IMR-90 (cell line): ENCODE measurements around the gene RSAD1. TPM values are rescaled to one million over a fixed set of nuclear protein-coding genes. Genes with fewer than 3 reads are reported as not detected.
A peak's percentile ranks its signal among the peaks of the same experiment; 100 is the strongest.

Source experiments
- ATAC-seq: fragments of 200-7000 bp; cut with Tn5 transposase; 2 replicates; pipeline ENCODE4 v1.9.1; 2020; ENCODE audit warnings: low read depth, mild to moderate bottlenecking, moderate library complexity
- BruUV-seq: library from RNA; stranded (reverse); fragments of 400-500 nt; replicated peaks from 2 replicates; lab custom pipeline; 2021; lab: Mats Ljungman, UMichigan
- CTCF ChIA-PET: fragments of 300-600 bp; formaldehyde crosslinking; extraction: SDS; loops from one replicate; lab custom pipeline; 2021; ENCODE audit warnings: antibody characterized with exemption; lab: Yijun Ruan, JAX
- POLR2A ChIA-PET: fragments of 300-600 bp; sonication (Branson Sonifier 250); formaldehyde crosslinking; loops from one replicate; lab custom pipeline; 2022; ENCODE audit warnings: antibody characterized with exemption; ENCODE audit not compliant: unreplicated experiment; lab: Charles Lee
- DNase-seq: peaks from one replicate; pipeline ENCODE4 v3.0.0; 2013
- H2AFZ ChIP-seq: replicated peaks from 2 replicates; pipeline ENCODE3; 2013; ENCODE audit warnings: low read length, mild to moderate bottlenecking; ENCODE audit not compliant: poor library complexity
- H2AK5ac ChIP-seq: 2 replicates; pipeline ENCODE4 v1.6.1; 2013; ENCODE audit warnings: low read depth, low read length, inconsistent platforms
- H2AK9ac ChIP-seq: replicated peaks from 2 replicates; pipeline ENCODE3; 2013; ENCODE audit warnings: mild to moderate bottlenecking, low read depth, low read length, moderate library complexity; ENCODE audit not compliant: poor library complexity
- H2BK120ac ChIP-seq: 2 replicates; pipeline ENCODE4 v1.6.1; 2013; ENCODE audit warnings: low read depth, low read length, inconsistent platforms
- H2BK15ac ChIP-seq: 3 replicates; pipeline ENCODE4 v1.6.1; 2013; ENCODE audit warnings: low read depth, low read length, inconsistent platforms
- H2BK20ac ChIP-seq: 2 replicates; pipeline ENCODE4 v1.6.1; 2013; ENCODE audit warnings: low read depth, mild to moderate bottlenecking, inconsistent platforms, low read length, moderate library complexity
- H2BK5ac ChIP-seq: 2 replicates; pipeline ENCODE4 v1.6.1; 2013; ENCODE audit warnings: mild to moderate bottlenecking, low read depth, low read length, inconsistent platforms; ENCODE audit not compliant: poor library complexity, severe bottlenecking
- H3K14ac ChIP-seq: replicated peaks from 2 replicates; pipeline ENCODE4 v1.6.1; 2013; ENCODE audit warnings: low read depth, low read length, inconsistent platforms
- H3K18ac ChIP-seq: 2 replicates; pipeline ENCODE4 v1.6.1; 2013; ENCODE audit warnings: low read depth, low read length, control low read depth
- H3K23ac ChIP-seq: 2 replicates; pipeline ENCODE4 v1.6.1; 2013; ENCODE audit warnings: low read depth, low read length, inconsistent platforms
- H3K27ac ChIP-seq: 2 replicates; pipeline ENCODE4 v1.5.1; 2013; ENCODE audit warnings: mild to moderate bottlenecking, control low read depth, low read length; ENCODE audit not compliant: insufficient read depth
- H3K27me3 ChIP-seq: 2 replicates; pipeline ENCODE4 v1.6.1; 2013; ENCODE audit warnings: low read length; ENCODE audit not compliant: control insufficient read depth, insufficient read depth
- H3K36me3 ChIP-seq: 2 replicates; pipeline ENCODE4 v1.6.1; 2013; ENCODE audit warnings: low read length, mixed read lengths; ENCODE audit not compliant: control insufficient read depth, insufficient read depth
- H3K4ac ChIP-seq: 2 replicates; pipeline ENCODE4 v1.6.1; 2013; ENCODE audit warnings: low read depth, low read length, inconsistent platforms
- H3K4me1 ChIP-seq: 2 replicates; pipeline ENCODE4 v1.6.1; 2013; ENCODE audit warnings: low read length, mixed read lengths; ENCODE audit not compliant: control insufficient read depth, insufficient read depth
- H3K4me2 ChIP-seq: 2 replicates; pipeline ENCODE4 v1.6.1; 2013; ENCODE audit warnings: low read depth, mild to moderate bottlenecking, control low read depth, low read length, moderate library complexity
- H3K4me3 ChIP-seq: 2 replicates; pipeline ENCODE4 v1.5.1; 2013; ENCODE audit warnings: low read depth, mild to moderate bottlenecking, control low read depth, low read length, moderate library complexity; ENCODE audit not compliant: insufficient read depth
- H3K56ac ChIP-seq: 2 replicates; pipeline ENCODE4 v1.6.1; 2013; ENCODE audit warnings: low read length, inconsistent platforms; ENCODE audit not compliant: insufficient read depth; ENCODE audit errors: extremely low read depth
- H3K79me1 ChIP-seq, 2 experiments: 2 replicates each; pipeline ENCODE4 v1.6.1; 2013; ENCODE audit warnings: low read length in 2 of 2, inconsistent platforms in 1 of 2, low read depth in 1 of 2
- H3K9ac ChIP-seq: 2 replicates; pipeline ENCODE4 v1.6.1; 2013; ENCODE audit warnings: low read depth, low read length, control low read depth
- H3K9me1 ChIP-seq: 2 replicates; pipeline ENCODE4 v1.6.1; 2013; ENCODE audit warnings: low read length, inconsistent platforms; ENCODE audit not compliant: insufficient read depth
- H3K9me3 ChIP-seq: 2 replicates; pipeline ENCODE4 v1.6.1; 2013; ENCODE audit warnings: low read length; ENCODE audit not compliant: control insufficient read depth, insufficient read depth
- H4K20me1 ChIP-seq: 2 replicates; pipeline ENCODE4 v1.6.1; 2013; ENCODE audit warnings: low read length, inconsistent platforms; ENCODE audit not compliant: insufficient read depth
- H4K5ac ChIP-seq: 2 replicates; pipeline ENCODE4 v1.6.1; 2013; ENCODE audit warnings: mild to moderate bottlenecking, low read depth, low read length, control low read depth
- H4K8ac ChIP-seq, 2 experiments: 2 replicates each; pipeline ENCODE4 v1.6.1; 2013; ENCODE audit warnings: low read depth in 2 of 2, low read length in 2 of 2, control low read depth in 1 of 2, inconsistent platforms in 1 of 2
- H4K91ac ChIP-seq: 2 replicates; pipeline ENCODE4 v1.6.1; 2013; ENCODE audit warnings: low read depth, low read length, inconsistent platforms; ENCODE audit not compliant: insufficient read depth
- BHLHE40 ChIP-seq: fragments of 150-350 bp; IDR thresholded peaks from 2 replicates; pipeline ENCODE4 v1.6.1; 2016; ENCODE audit warnings: mild to moderate bottlenecking, low read depth, low read length
- CEBPB ChIP-seq: IDR thresholded peaks from 2 replicates; pipeline ENCODE4 v1.6.1; 2012; ENCODE audit warnings: low read depth, low read length, improper control_type of control experiment
- CHD1 ChIP-seq: IDR thresholded peaks from 2 replicates; pipeline ENCODE4 v1.6.1; 2012; ENCODE audit warnings: low read depth, low read length, improper control_type of control experiment
- CTCF ChIP-seq: conservative IDR thresholded peaks from 2 replicates; pipeline ENCODE4 v1.5.1; 2012; ENCODE audit warnings: mild to moderate bottlenecking, low read depth, low read length, improper control_type of control experiment
- MAFK ChIP-seq: IDR thresholded peaks from 2 replicates; pipeline ENCODE4 v1.6.1; 2012; ENCODE audit warnings: low read depth, low read length, improper control_type of control experiment
- MAZ ChIP-seq: IDR thresholded peaks from 2 replicates; pipeline ENCODE4 v1.6.1; 2012; ENCODE audit warnings: low read depth, mild to moderate bottlenecking, low read length, improper control_type of control experiment, moderate library complexity, borderline replicate concordance
- NFE2L2 ChIP-seq: fragments of 150-350 bp; IDR thresholded peaks from 2 replicates; pipeline ENCODE4 v1.6.1; 2016; ENCODE audit warnings: low read depth, mild to moderate bottlenecking, low read length
- RAD21 ChIP-seq: IDR thresholded peaks from 2 replicates; pipeline ENCODE4 v1.6.1; 2012; ENCODE audit warnings: low read length, improper control_type of control experiment
- RCOR1 ChIP-seq: IDR thresholded peaks from 2 replicates; pipeline ENCODE4 v1.6.1; 2012; ENCODE audit warnings: mild to moderate bottlenecking, low read length, improper control_type of control experiment; ENCODE audit not compliant: insufficient replicate concordance
- RFX5 ChIP-seq: IDR thresholded peaks from 2 replicates; pipeline ENCODE4 v1.8.0; 2012; ENCODE audit warnings: low read depth, mild to moderate bottlenecking, low read length, moderate library complexity
- SMC3 ChIP-seq: fragments of 150-350 bp; IDR thresholded peaks from 2 replicates; pipeline ENCODE4 v1.6.1; 2016; ENCODE audit warnings: low read depth, mild to moderate bottlenecking, antibody characterized with exemption, low read length, moderate library complexity
- USF2 ChIP-seq: fragments of 150-350 bp; IDR thresholded peaks from 2 replicates; pipeline ENCODE4 v1.6.1; 2017; ENCODE audit warnings: mild to moderate bottlenecking, antibody characterized with exemption, low read length, low read depth
- WGBS, 2 experiments: methylation state at CpG; one replicate each; pipeline versions ENCODE4 v1.1.5 to v1.1.7; 2013; ENCODE audit warnings: missing lambda C conversion rate in 2 of 2; ENCODE audit not compliant: insufficient read length in 1 of 2; ENCODE audit errors: extremely low coverage in 2 of 2; 5-methylcytosine and 5-hydroxymethylcytosine counted together
- dilution Hi-C: fragments of 300-500 bp; cut with HindIII; formaldehyde crosslinking; loops from one replicate; pipeline ENCODE4 v1.14.3; 2018; ENCODE audit warnings: low sequenced_read_pairs; ENCODE audit not compliant: unreplicated experiment
- in situ Hi-C: fragments of 300-500 bp; cut with MboI; formaldehyde crosslinking; loops from 3 replicates; pipeline ENCODE4 v1.14.3; 2019; ENCODE audit warnings: low sequenced_read_pairs, inconsistent platforms, mixed read lengths
- intact Hi-C: fragments of 100-400 bp; cut with micrococcal nuclease; formaldehyde crosslinking; loops from 2 replicates; pipeline ENCODE4 v1.10.0; 2022
- polyA plus RNA-seq, 3 experiments: library from polyadenylated mRNA; depleted of rRNA; stranded (reverse); fragments of >200 nt; gene quantifications; 2 replicates each; pipeline ENCODE4 v1.2.3, GENCODE V29; 2012; ENCODE audit warnings: low replicate concordance in 1 of 3
- total RNA-seq: library from RNA; depleted of rRNA; stranded (reverse); fragments of >200 nt; gene quantifications from 2 replicates; pipeline ENCODE4 v1.2.3, GENCODE V29; 2012

RSAD1 gene
- total and polyA plus RNA-seq, 2 of the 4 experiments (the other 2 are of a cell fraction) = 10.8 to 19.2 TPM

- no peak for ATAC-seq
- no peak for DNase-seq
- no peak within 1 kb of the TSS for H3K4ac ChIP-seq
- POLR2A ChIA-PET = no interaction called here
- no peak within 1 kb of the TSS for H3K9ac ChIP-seq
- no peak within 1 kb of the TSS for H3K27ac ChIP-seq
- no peaks in the 10 kb centered on the region; the same call in 1 of the 2 replicates for H4K20me1 ChIP-seq
- peak within 1 kb of the TSS; percentile 10 for H2AFZ ChIP-seq
- no peak within 1 kb of the TSS for H3K23ac ChIP-seq
- H4K8ac ChIP-seq = no peak within 1 kb of the TSS
- H3K4me2 ChIP-seq = no peak within 1 kb of the TSS; the same call in 1 of the 2 replicates
- H3K14ac ChIP-seq = no peak within 1 kb of the TSS
- H3K27me3 ChIP-seq = peaks cover 58% of the 10 kb centered on the region
- no peak within 1 kb of the TSS for H2BK120ac ChIP-seq
- TF ChIP-seq MAFK (no peak), RAD21 (no peak), SMC3 (no peak), NFE2L2 (no peak), MAZ (no peak), RCOR1 (no peak), CEBPB (no peak), USF2 (no peak), CHD1 (no peak), RFX5 (no peak), BHLHE40 (no peak), CTCF (no peak)
- H4K5ac ChIP-seq = no peak within 1 kb of the TSS
- no peaks in the 10 kb centered on the region for H3K79me1 ChIP-seq
- CTCF ChIA-PET = no interaction called here
- H3K9me3 ChIP-seq = no peaks in the 10 kb centered on the region
- no peak within 1 kb of the TSS for H4K91ac ChIP-seq
- no peaks in the 10 kb centered on the region for H3K9me1 ChIP-seq
- H3K4me3 ChIP-seq = no peak within 1 kb of the TSS
- no TSS peak for BruUV-seq
- no peaks in the 10 kb centered on the region for H3K36me3 ChIP-seq
- no peak within 1 kb of the TSS for H2BK15ac ChIP-seq
- H3K4me1 ChIP-seq = peaks cover 11% of the 10 kb centered on the region; the same call in 1 of the 2 replicates
- intact Hi-C loops (no loop called here), in situ Hi-C loops (no loop called here), dilution Hi-C loops (no loop called here)
- H2AK9ac ChIP-seq = peak within 1 kb of the TSS; percentile 30
- 4% methylated on average over 7 of the region's 21 CpGs; no CpG with 5 or more reads in 1 of the 2 experiments for WGBS, 2 experiments
- no peak within 1 kb of the TSS for H2AK5ac ChIP-seq
- no peak within 1 kb of the TSS for H2BK5ac ChIP-seq
- no peak within 1 kb of the TSS for H3K18ac ChIP-seq
- no peak within 1 kb of the TSS for H3K56ac ChIP-seq
- H2BK20ac ChIP-seq = no peak within 1 kb of the TSS
Observed at GRCh38 chr17:50532452-50533024, 53.9 kb downstream of the RSAD1 start, which contains the start of gene EPN3. EPN3 (plus strand) TSS chr17:50532735; CDS start chr17:50536557, 3,822 bp downstream.
